ENCODE measurements around the gene C6orf47. TPM values are rescaled to one million over a fixed set of nuclear protein-coding genes. Genes with fewer than 3 reads are reported as not detected.

The C6orf47 gene
- total RNA-seq, 1 experiment from 2014 or later, result 19.4 TPM

GRCh38 chr6:31662124-31662723, 1.6 kb upstream of the C6orf47 start:
- H3K4me1 ChIP-seq, result peaks cover 26% of the 10 kb centered on the region
- Mint-ChIP-seq H3K27me3 (ENCODE audit: insufficient read depth, unreplicated experiment) (no peaks in the 10 kb centered on the region), H3K36me3 (ENCODE audit: insufficient read depth, unreplicated experiment) (peaks cover 91% of the 10 kb centered on the region), H3K4me1 (ENCODE audit: low read depth, unreplicated experiment) (peaks cover 48% of the 10 kb centered on the region), H3K27ac (ENCODE audit: unreplicated experiment) (peak overlapping the region; percentile 67), H3K4me3 (ENCODE audit: unreplicated experiment) (peak overlapping the region; percentile 86), H3K9me3 (ENCODE audit: unreplicated experiment) (no peaks in the 10 kb centered on the region)
- DNase-seq, result no peak
- H3K27me3 ChIP-seq (replicated peaks; ENCODE audit: control insufficient read depth, insufficient read depth, low read length), result no peaks in the 10 kb centered on the region
- H3K36me3 ChIP-seq (ENCODE audit: control insufficient read depth, insufficient read depth, low read length), result peaks cover 9% of the 10 kb centered on the region
- no peak overlapping the region for H3K4me3 ChIP-seq (ENCODE audit: low read depth, low read length)
- intact Hi-C loops (cut with micrococcal nuclease; ENCODE audit: unreplicated experiment), result no loop called here
- BruUV-seq (replicated peaks), result no TSS peak
- no peak for TF ChIP-seq CTCF (IDR thresholded peaks at IDR 0.05; ENCODE audit: insufficient read depth in 1 of 2, low read depth in 1 of 2, low read length in 1 of 2, severe bottlenecking in 1 of 2, unreplicated experiment in 1 of 2)
- POLR2A ChIA-PET, result interaction anchor here (0.6 kb wide), 1 partner anchor 1309 kb away, joined by 3 read pairs; no protein-coding TSS in a partner anchor
- no peaks in the 10 kb centered on the region for H3K9me3 ChIP-seq
- CTCF ChIA-PET, result interaction anchor here (0.6 kb wide), 1 partner anchor 9 kb away, joined by 3 read pairs; no protein-coding TSS in a partner anchor

- H3K9me3 Mint-ChIP-seq (ENCODE audit: unreplicated experiment), result no peaks in the 10 kb centered on the region
- H3K27ac Mint-ChIP-seq (ENCODE audit: unreplicated experiment), result peak overlapping the region; percentile 89
- peak overlapping the region; percentile 88 for H3K4me3 Mint-ChIP-seq (ENCODE audit: unreplicated experiment)
- Histone ChIP-seq H3K9me3 (no peaks in the 10 kb centered on the region), H3K36me3 (ENCODE audit: control insufficient read depth, insufficient read depth, low read length) (peaks cover 9% of the 10 kb centered on the region), H3K4me1 (peaks cover 22% of the 10 kb centered on the region), H3K27me3 (replicated peaks; ENCODE audit: control insufficient read depth, insufficient read depth, low read length) (no peaks in the 10 kb centered on the region), H3K4me3 (ENCODE audit: low read depth, low read length) (peak overlapping the region; percentile 53)
- DNase-seq, result no peak
- BruUV-seq (replicated peaks), result no TSS peak
- H3K4me1 Mint-ChIP-seq (ENCODE audit: low read depth, unreplicated experiment), result peaks cover 45% of the 10 kb centered on the region
- intact Hi-C loops (cut with micrococcal nuclease; ENCODE audit: unreplicated experiment), result no loop called here
- ChIA-PET CTCF (interaction anchor here (0.7 to 1.3 kb wide), 5 partner anchors 9 to 154 kb away, joined by 3 to 6 read pairs (median 3); partner anchors contain the start of genes BAG6, HSPA1A and HSPA1L), POLR2A (interaction anchor here (0.6 to 2.4 kb wide), 12 partner anchors 9 to 1310 kb away, joined by 3 to 17 read pairs (median 4); partner anchors contain the start of genes BAG6, DDX39B, MSH5 and NEU1)
- TF ChIP-seq CTCF (IDR thresholded peaks at IDR 0.05; ENCODE audit: insufficient read depth in 1 of 2, low read depth in 1 of 2, low read length in 1 of 2, severe bottlenecking in 1 of 2, unreplicated experiment in 1 of 2), result no peak
- no peaks in the 10 kb centered on the region for H3K27me3 Mint-ChIP-seq (ENCODE audit: insufficient read depth, unreplicated experiment)
- H3K36me3 Mint-ChIP-seq (ENCODE audit: insufficient read depth, unreplicated experiment), result peaks cover 84% of the 10 kb centered on the region
Measured at GRCh38 chr6:31661262-31662123, 915 bp upstream of the C6orf47 start.

Data from Caco-2 (cell line).